HEK293 (cell line): ENCODE results near the gene FAM171A1.

Experiments used
- CTCF ChIA-PET: fragments of 350-600 bp; formaldehyde crosslinking; extraction: SDS; loops from one replicate; lab custom pipeline; 2021; ENCODE audit warnings: antibody characterized with exemption; lab: Yijun Ruan, JAX
- POLR2A ChIA-PET: fragments of 300-600 bp; formaldehyde crosslinking; extraction: SDS; loops from one replicate; lab custom pipeline; 2020; ENCODE audit warnings: antibody characterized with exemption, inconsistent platforms; lab: Yijun Ruan, JAX
- H3K27ac ChIP-seq: fragments of 200-500 bp; sonication (Bioruptor generic); 2 replicates; pipeline ENCODE4 v1.5.1; 2014; ENCODE audit warnings: low read depth, low read length, control low read depth, inconsistent platforms; ENCODE audit errors: extremely low read depth
- H3K36me3 ChIP-seq, 2 experiments: fragments of 200-500 bp in 1 of 2; sonication (Bioruptor generic) in 1 of 2; 1 replicate in 1 of 2; 2 replicates in 1 of 2; pipeline ENCODE4 v1.5.1; 2014 to 2017; ENCODE audit warnings: inconsistent platforms in 2 of 2, low read length in 2 of 2; ENCODE audit not compliant: control insufficient read depth in 2 of 2, insufficient read depth in 1 of 2
- H3K4me1 ChIP-seq: fragments of 200-500 bp; sonication (Bioruptor generic); 2 replicates; pipeline ENCODE4 v1.5.1; 2014; ENCODE audit warnings: mild to moderate bottlenecking, low read length, inconsistent platforms; ENCODE audit not compliant: control insufficient read depth, insufficient read depth
- H3K4me3 ChIP-seq: 2 replicates; pipeline ENCODE4 v1.5.1; 2011; ENCODE audit warnings: low read depth, mild to moderate bottlenecking, control low read depth, low read length, moderate library complexity
- H3K9me3 ChIP-seq: fragments of 200-500 bp; sonication (Bioruptor generic); 2 replicates; pipeline ENCODE4 v1.5.1; 2014; ENCODE audit warnings: low read depth, low read length, inconsistent platforms; ENCODE audit not compliant: control insufficient read depth, insufficient read depth
- FEZF1 ChIP-seq: fragments of 450-650 bp; formaldehyde crosslinking; IDR thresholded peaks from 2 replicates; pipeline ENCODE4 v1.5.1; 2016; ENCODE audit warnings: missing biosample characterization, missing genetic modification characterization
- GFI1B ChIP-seq: fragments of 450-650 bp; formaldehyde crosslinking; IDR thresholded peaks from 2 replicates; pipeline ENCODE4 v1.5.1; 2016; ENCODE audit warnings: missing biosample characterization, missing genetic modification characterization
- RBAK ChIP-seq: fragments of 450-650 bp; formaldehyde crosslinking; IDR thresholded peaks from 2 replicates; pipeline ENCODE4 v1.5.1; 2016; ENCODE audit warnings: missing biosample characterization, missing genetic modification characterization
- SP2 ChIP-seq: fragments of 450-650 bp; formaldehyde crosslinking; IDR thresholded peaks from 2 replicates; pipeline ENCODE4 v1.5.1; 2016; ENCODE audit warnings: missing biosample characterization, missing genetic modification characterization
- SP3 ChIP-seq: fragments of 450-650 bp; formaldehyde crosslinking; IDR thresholded peaks from 2 replicates; pipeline ENCODE4 v1.5.1; 2016; ENCODE audit warnings: missing biosample characterization, missing genetic modification characterization
- TRIM28 ChIP-seq: IDR thresholded peaks from 2 replicates; pipeline ENCODE4 v1.6.1; 2011; ENCODE audit warnings: low read length, control low read depth, borderline replicate concordance
- YY1 ChIP-seq: fragments of 450-650 bp; formaldehyde crosslinking; IDR thresholded peaks from 2 replicates; pipeline ENCODE4 v1.5.1; 2018; ENCODE audit warnings: missing biosample characterization, missing genetic modification characterization
- ZBTB1 ChIP-seq: fragments of 450-650 bp; formaldehyde crosslinking; IDR thresholded peaks from 2 replicates; pipeline ENCODE4 v1.5.1; 2016; ENCODE audit warnings: missing biosample characterization, missing genetic modification characterization
- ZFHX2 ChIP-seq: fragments of 450-650 bp; formaldehyde crosslinking; conservative IDR thresholded peaks from 2 replicates; pipeline ENCODE4 v1.5.1; 2016; ENCODE audit warnings: missing biosample characterization, missing genetic modification characterization
- ZIC2 ChIP-seq: fragments of 450-650 bp; formaldehyde crosslinking; IDR thresholded peaks from 2 replicates; pipeline ENCODE4 v1.5.1; 2016; ENCODE audit warnings: missing biosample characterization, missing genetic modification characterization
- ZNF146 ChIP-seq: fragments of 450-650 bp; formaldehyde crosslinking; IDR thresholded peaks from 2 replicates; pipeline ENCODE4 v1.5.1; 2016; ENCODE audit warnings: missing biosample characterization, missing genetic modification characterization
- ZNF174 ChIP-seq: fragments of 450-650 bp; formaldehyde crosslinking; IDR thresholded peaks from 2 replicates; pipeline ENCODE4 v1.5.0; 2017; ENCODE audit warnings: missing biosample characterization, mild to moderate bottlenecking, missing genetic modification characterization
- ZNF23 ChIP-seq: fragments of 450-650 bp; formaldehyde crosslinking; IDR thresholded peaks from 2 replicates; pipeline ENCODE4 v1.5.1; 2016; ENCODE audit warnings: missing biosample characterization, missing genetic modification characterization, borderline replicate concordance
- ZNF239 ChIP-seq: fragments of 450-650 bp; formaldehyde crosslinking; IDR thresholded peaks from 2 replicates; pipeline ENCODE4 v1.5.1; 2016; ENCODE audit warnings: missing biosample characterization, missing genetic modification characterization
- ZNF311 ChIP-seq: fragments of 450-650 bp; formaldehyde crosslinking; IDR thresholded peaks from 2 replicates; pipeline ENCODE4 v1.5.1; 2017; ENCODE audit warnings: missing biosample characterization, missing genetic modification characterization, borderline replicate concordance
- ZNF37A ChIP-seq: fragments of 450-650 bp; IDR thresholded peaks from 2 replicates; pipeline ENCODE4 v1.5.1; 2018; ENCODE audit warnings: missing biosample characterization, missing genetic modification characterization
- ZNF426 ChIP-seq: fragments of 450-650 bp; formaldehyde crosslinking; IDR thresholded peaks from 2 replicates; pipeline ENCODE4 v1.5.1; 2017; ENCODE audit warnings: missing biosample characterization, missing genetic modification characterization, mild to moderate bottlenecking, inconsistent platforms, moderate library complexity
- ZNF548 ChIP-seq: fragments of 450-650 bp; formaldehyde crosslinking; IDR thresholded peaks from 2 replicates; pipeline ENCODE4 v1.5.1; 2016; ENCODE audit warnings: missing biosample characterization, missing genetic modification characterization
- ZNF555 ChIP-seq: fragments of 450-650 bp; formaldehyde crosslinking; conservative IDR thresholded peaks from 2 replicates; pipeline ENCODE4 v1.5.1; 2017; ENCODE audit warnings: missing biosample characterization, mild to moderate bottlenecking, missing genetic modification characterization, inconsistent platforms
- ZNF585B ChIP-seq: fragments of 450-650 bp; formaldehyde crosslinking; IDR thresholded peaks from 2 replicates; pipeline ENCODE4 v1.5.1; 2016; ENCODE audit warnings: missing biosample characterization, missing genetic modification characterization
- ZNF610 ChIP-seq: fragments of 450-650 bp; formaldehyde crosslinking; IDR thresholded peaks from 2 replicates; pipeline ENCODE4 v1.5.1; 2016; ENCODE audit warnings: missing biosample characterization, missing genetic modification characterization, borderline replicate concordance
- ZNF621 ChIP-seq: fragments of 450-650 bp; formaldehyde crosslinking; IDR thresholded peaks from 2 replicates; pipeline ENCODE4 v1.5.1; 2017; ENCODE audit warnings: missing biosample characterization, missing genetic modification characterization
- ZNF670 ChIP-seq: fragments of 450-650 bp; formaldehyde crosslinking; IDR thresholded peaks from 2 replicates; pipeline ENCODE4 v1.5.1; 2016; ENCODE audit warnings: missing biosample characterization, missing genetic modification characterization, low read depth
- ZNF701 ChIP-seq: fragments of 450-650 bp; formaldehyde crosslinking; IDR thresholded peaks from 2 replicates; pipeline ENCODE4 v1.5.1; 2016; ENCODE audit warnings: missing biosample characterization, missing genetic modification characterization
- ZSCAN23 ChIP-seq: fragments of 450-650 bp; formaldehyde crosslinking; IDR thresholded peaks from 2 replicates; pipeline ENCODE4 v1.5.1; 2016; ENCODE audit warnings: missing biosample characterization, missing genetic modification characterization
- TF ChIP-seq, protein P1 (sequence below): fragments of 450-650 bp; formaldehyde crosslinking; IDR thresholded peaks from 2 replicates; pipeline ENCODE4 v1.5.1; 2016; ENCODE audit warnings: missing biosample characterization, missing genetic modification characterization, low read depth

The FAM171A1 gene

DNA sequence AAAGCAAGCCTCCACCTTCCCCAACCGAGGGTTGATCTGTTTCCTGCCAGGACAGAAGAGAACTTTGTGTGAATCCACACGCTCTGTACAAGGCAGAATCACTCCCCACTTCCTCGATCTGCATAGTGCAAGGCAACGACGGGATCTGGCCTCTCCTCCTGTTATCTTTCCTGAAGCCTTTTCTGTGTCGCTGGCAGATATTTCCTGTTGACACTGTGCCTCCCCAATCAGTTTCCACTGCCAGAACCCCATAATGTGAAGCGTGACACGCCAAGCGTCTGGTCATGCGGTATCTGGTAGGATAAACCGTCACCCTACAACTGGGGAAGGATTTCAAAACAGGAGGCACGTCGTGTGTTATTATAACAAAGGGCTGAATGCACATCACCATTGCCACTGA, 57.2 kb downstream of the FAM171A1 start:
- Histone ChIP-seq H3K4me3 (no peak overlapping the region), H3K27ac (no peak overlapping the region), H3K9me3 (no peaks in the 10 kb centered on the region), H3K4me1 (no peaks in the 10 kb centered on the region), H3K36me3 (no peaks in the 10 kb centered on the region; a peak in 2 of 3 replicates)
- POLR2A ChIA-PET = no interaction called here
- CTCF ChIA-PET = no interaction called here
- no peak for TF ChIP-seq ZNF426 (tag by site-specific recombination)
- TF ChIP-seq ZNF548 = no peak
- no peak for TF ChIP-seq ZNF610
- TF ChIP-seq ZNF621 = no peak
- TF ChIP-seq ZNF555 (tag by site-specific recombination) = no peak
- TF ChIP-seq ZIC2 (tag by site-specific recombination) = no peak
- TF ChIP-seq ZNF37A (tag by site-specific recombination) = no peak
- TF ChIP-seq ZNF23 (tag by site-specific recombination) = no peak
- TF ChIP-seq TRIM28 = no peak
- TF ChIP-seq ZBTB1 (tag by site-specific recombination) = no peak
- no peak for TF ChIP-seq ZNF239
- TF ChIP-seq, protein P1, sequence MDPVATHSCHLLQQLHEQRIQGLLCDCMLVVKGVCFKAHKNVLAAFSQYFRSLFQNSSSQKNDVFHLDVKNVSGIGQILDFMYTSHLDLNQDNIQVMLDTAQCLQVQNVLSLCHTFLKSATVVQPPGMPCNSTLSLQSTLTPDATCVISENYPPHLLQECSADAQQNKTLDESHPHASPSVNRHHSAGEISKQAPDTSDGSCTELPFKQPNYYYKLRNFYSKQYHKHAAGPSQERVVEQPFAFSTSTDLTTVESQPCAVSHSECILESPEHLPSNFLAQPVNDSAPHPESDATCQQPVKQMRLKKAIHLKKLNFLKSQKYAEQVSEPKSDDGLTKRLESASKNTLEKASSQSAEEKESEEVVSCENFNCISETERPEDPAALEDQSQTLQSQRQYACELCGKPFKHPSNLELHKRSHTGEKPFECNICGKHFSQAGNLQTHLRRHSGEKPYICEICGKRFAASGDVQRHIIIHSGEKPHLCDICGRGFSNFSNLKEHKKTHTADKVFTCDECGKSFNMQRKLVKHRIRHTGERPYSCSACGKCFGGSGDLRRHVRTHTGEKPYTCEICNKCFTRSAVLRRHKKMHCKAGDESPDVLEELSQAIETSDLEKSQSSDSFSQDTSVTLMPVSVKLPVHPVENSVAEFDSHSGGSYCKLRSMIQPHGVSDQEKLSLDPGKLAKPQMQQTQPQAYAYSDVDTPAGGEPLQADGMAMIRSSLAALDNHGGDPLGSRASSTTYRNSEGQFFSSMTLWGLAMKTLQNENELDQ (tag by site-specific recombination) = no peak
- TF ChIP-seq ZSCAN23 = no peak

DNA sequence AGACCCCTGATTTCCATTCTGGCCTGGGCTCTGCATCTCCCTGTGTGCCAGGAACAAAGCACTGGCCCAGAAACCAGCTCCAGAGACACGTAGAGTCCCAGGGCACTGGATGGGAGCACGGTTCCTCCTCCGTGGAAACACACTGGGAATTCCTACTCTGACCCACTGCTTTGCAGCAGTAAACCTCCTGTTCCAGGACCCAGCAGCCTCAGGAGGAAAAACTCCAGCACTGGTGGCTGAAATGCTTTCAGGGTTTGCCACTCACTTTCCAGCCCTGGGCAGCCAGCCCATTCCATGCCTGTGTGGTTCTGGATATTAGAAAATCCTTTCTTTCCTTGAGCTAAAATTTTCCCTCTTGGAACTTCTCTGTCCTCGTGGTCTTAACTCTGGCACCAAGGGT, 58.0 kb downstream of the FAM171A1 start:
- H3K4me1 ChIP-seq = no peaks in the 10 kb centered on the region
- H3K4me3 ChIP-seq = no peak overlapping the region
- H3K27ac ChIP-seq = no peak overlapping the region
- no peaks in the 10 kb centered on the region; a peak in 2 of 3 replicates for H3K36me3 ChIP-seq
- no peaks in the 10 kb centered on the region for H3K9me3 ChIP-seq
- ChIA-PET CTCF (interaction anchor here (0.5 kb wide), 1 partner anchor 122 kb away, joined by 3 read pairs; no protein-coding TSS in a partner anchor), POLR2A (no interaction called here)
- TF ChIP-seq YY1 (tag by site-specific recombination) (no peak), ZNF146 (tag by site-specific recombination) (no peak), ZFHX2 (tag by site-specific recombination) (no peak), ZNF701 (tag by site-specific recombination) (no peak), ZNF174 (tag by site-specific recombination) (no peak), SP3 (no peak), ZNF311 (no peak), RBAK (no peak), FEZF1 (tag by site-specific recombination) (no peak), GFI1B (no peak), SP2 (tag by site-specific recombination) (no peak), ZNF585B (tag by site-specific recombination) (no peak), ZNF670 (tag by site-specific recombination) (no peak)
